Adipocyte (in vitro differentiated cells): Measurements from ENCODE around the gene WNK2.
A peak's percentile ranks its signal among the peaks of the same experiment; 100 is the strongest.

Source experiments
- DNase-seq: peaks from one replicate; pipeline ENCODE4 v3.0.0-alpha.2; 2015; ENCODE audit warnings: low read depth
- H3K27me3 ChIP-seq: replicated peaks from 2 replicates; pipeline ENCODE4 v1.7.0; 2013; ENCODE audit warnings: mild to moderate bottlenecking, low read length, moderate library complexity; ENCODE audit not compliant: control insufficient read depth, insufficient read depth
- H3K36me3 ChIP-seq: 2 replicates; pipeline ENCODE4 v1.7.0; 2013; ENCODE audit warnings: low read length, mild to moderate bottlenecking, moderate library complexity; ENCODE audit not compliant: control insufficient read depth, insufficient read depth, severe bottlenecking
- H3K4me1 ChIP-seq: 2 replicates; pipeline ENCODE4 v1.7.0; 2013; ENCODE audit warnings: mild to moderate bottlenecking, low read length, moderate library complexity; ENCODE audit not compliant: control insufficient read depth, insufficient read depth
- H3K4me3 ChIP-seq: 2 replicates; pipeline ENCODE4 v1.7.0; 2013; ENCODE audit warnings: mild to moderate bottlenecking, low read length, moderate library complexity
- H3K9ac ChIP-seq: 2 replicates; pipeline ENCODE4 v1.7.0; 2013; ENCODE audit warnings: mild to moderate bottlenecking, low read length, moderate library complexity
- H3K9me3 ChIP-seq: 2 replicates; pipeline ENCODE4 v1.7.0; 2013; ENCODE audit warnings: mild to moderate bottlenecking, low read length, moderate library complexity; ENCODE audit not compliant: control insufficient read depth

Gene WNK2

GRCh38 chr9:93216073-93216365, 32.1 kb downstream of the WNK2 start:
- peaks cover 15% of the 10 kb centered on the region for H3K9me3 ChIP-seq
- H3K36me3 ChIP-seq: no peaks in the 10 kb centered on the region
- no peak overlapping the region for H3K9ac ChIP-seq
- DNase-seq: no peak
- no peaks in the 10 kb centered on the region for H3K4me1 ChIP-seq
- H3K27me3 ChIP-seq: no peaks in the 10 kb centered on the region
- no peak overlapping the region for H3K4me3 ChIP-seq

GRCh38 chr9:93217706-93218105, 33.8 kb downstream of the WNK2 start:
- Histone ChIP-seq H3K27me3 (no peaks in the 10 kb centered on the region), H3K4me3 (no peak overlapping the region)
- DNase-seq: no peak

GRCh38 chr9:93218161-93218560, 34.2 kb downstream of the WNK2 start:
- no peaks in the 10 kb centered on the region for H3K36me3 ChIP-seq
- no peak overlapping the region for H3K4me3 ChIP-seq
- DNase-seq: no peak
- H3K4me1 ChIP-seq: no peaks in the 10 kb centered on the region
- H3K9ac ChIP-seq: no peak overlapping the region
- peaks cover 15% of the 10 kb centered on the region for H3K9me3 ChIP-seq
- no peaks in the 10 kb centered on the region for H3K27me3 ChIP-seq

More at GRCh38 chr9:93217706-93218105, 33.8 kb downstream of the WNK2 start:
- peaks cover 15% of the 10 kb centered on the region for H3K9me3 ChIP-seq
- H3K9ac ChIP-seq: no peak overlapping the region
- no peaks in the 10 kb centered on the region for H3K36me3 ChIP-seq
- H3K4me1 ChIP-seq: no peaks in the 10 kb centered on the region

GRCh38 chr9:93218671-93219420, 34.9 kb downstream of the WNK2 start:
- Histone ChIP-seq H3K4me3 (no peak overlapping the region), H3K9me3 (peaks cover 13% of the 10 kb centered on the region), H3K27me3 (no peaks in the 10 kb centered on the region), H3K36me3 (no peaks in the 10 kb centered on the region), H3K4me1 (peaks cover 5% of the 10 kb centered on the region), H3K9ac (no peak overlapping the region)
- DNase-seq: no peak

- Histone ChIP-seq H3K9me3 (peaks cover 12% of the 10 kb centered on the region), H3K9ac (no peak overlapping the region), H3K36me3 (no peaks in the 10 kb centered on the region), H3K4me3 (no peak overlapping the region), H3K4me1 (peaks cover 5% of the 10 kb centered on the region), H3K27me3 (no peaks in the 10 kb centered on the region)
- DNase-seq: no peak
These were observed 35.8 kb downstream of the WNK2 start for GRCh38 chr9:93219692-93220091.

GRCh38 chr9:93220627-93221026, 36.7 kb downstream of the WNK2 start:
- no peaks in the 10 kb centered on the region for H3K36me3 ChIP-seq
- DNase-seq: no peak
- no peak overlapping the region for H3K4me3 ChIP-seq
- H3K9ac ChIP-seq: no peak overlapping the region
- H3K4me1 ChIP-seq: peaks cover 5% of the 10 kb centered on the region
- H3K9me3 ChIP-seq: peaks cover 6% of the 10 kb centered on the region
- no peaks in the 10 kb centered on the region for H3K27me3 ChIP-seq

GRCh38 chr9:93221044-93221443, 37.1 kb downstream of the WNK2 start:
- no peaks in the 10 kb centered on the region for H3K36me3 ChIP-seq
- no peak overlapping the region for H3K4me3 ChIP-seq
- H3K9ac ChIP-seq: no peak overlapping the region
- DNase-seq: no peak
- peaks cover 2% of the 10 kb centered on the region for H3K9me3 ChIP-seq
- H3K27me3 ChIP-seq: no peaks in the 10 kb centered on the region
- peaks cover 5% of the 10 kb centered on the region for H3K4me1 ChIP-seq

- Histone ChIP-seq H3K36me3 (no peaks in the 10 kb centered on the region), H3K9me3 (no peaks in the 10 kb centered on the region)
- DNase-seq: no peak
These were observed 38.9 kb downstream of the WNK2 start for GRCh38 chr9:93222890-93223259.

GRCh38 chr9:93223260-93224180, 39.6 kb downstream of the WNK2 start:
- no peak overlapping the region for H3K9ac ChIP-seq
- no peaks in the 10 kb centered on the region for H3K9me3 ChIP-seq
- no peaks in the 10 kb centered on the region for H3K27me3 ChIP-seq
- no peak overlapping the region for H3K4me3 ChIP-seq
- H3K4me1 ChIP-seq: peaks cover 5% of the 10 kb centered on the region
- H3K36me3 ChIP-seq: no peaks in the 10 kb centered on the region
- peak; percentile 81 for DNase-seq

More at GRCh38 chr9:93222890-93223259, 38.9 kb downstream of the WNK2 start:
- H3K4me3 ChIP-seq: no peak overlapping the region
- no peaks in the 10 kb centered on the region for H3K27me3 ChIP-seq
- H3K4me1 ChIP-seq: peaks cover 5% of the 10 kb centered on the region
- H3K9ac ChIP-seq: no peak overlapping the region

- H3K9ac ChIP-seq: no peak overlapping the region
- no peak for DNase-seq
- H3K4me1 ChIP-seq: peaks cover 5% of the 10 kb centered on the region
- no peak overlapping the region for H3K4me3 ChIP-seq
- peaks cover 7% of the 10 kb centered on the region for H3K27me3 ChIP-seq
- H3K9me3 ChIP-seq: no peaks in the 10 kb centered on the region
- no peaks in the 10 kb centered on the region for H3K36me3 ChIP-seq
These were observed 40.7 kb downstream of the WNK2 start for GRCh38 chr9:93224591-93224990.

- H3K4me3 ChIP-seq: no peak overlapping the region
- H3K36me3 ChIP-seq: no peaks in the 10 kb centered on the region
- DNase-seq: no peak
- no peaks in the 10 kb centered on the region for H3K9me3 ChIP-seq
- H3K27me3 ChIP-seq: peaks cover 11% of the 10 kb centered on the region
- no peak overlapping the region for H3K9ac ChIP-seq
- H3K4me1 ChIP-seq: peaks cover 5% of the 10 kb centered on the region
These were observed 41.5 kb downstream of the WNK2 start for GRCh38 chr9:93225417-93225816.
